Parathyroid adenoma (tissue), 2 donors: ENCODE results near the gene HKDC1.

Experiments
- H2AFZ ChIP-seq: fragments of 300-600 bp; sonication (generic); one replicate; pipeline ENCODE4 v1.7.0; 2017; ENCODE audit warnings: antibody characterized with exemption, mild to moderate bottlenecking
- H3K27ac ChIP-seq: fragments of 300-600 bp; sonication (generic); one replicate; pipeline ENCODE4 v1.7.0; 2017
- H3K27me3 ChIP-seq: fragments of 300-600 bp; sonication (generic); one replicate; pipeline ENCODE4 v1.7.0; 2017; ENCODE audit warnings: low read length; ENCODE audit not compliant: control insufficient read depth, insufficient read depth
- H3K36me3 ChIP-seq: fragments of 300-600 bp; sonication (generic); one replicate; pipeline ENCODE4 v1.7.0; 2017; ENCODE audit warnings: low read length; ENCODE audit not compliant: control insufficient read depth, insufficient read depth
- H3K4me1 ChIP-seq: fragments of 300-600 bp; sonication (generic); one replicate; pipeline ENCODE4 v1.7.0; 2017; ENCODE audit warnings: control low read depth
- H3K4me2 ChIP-seq: fragments of 300-600 bp; sonication (generic); one replicate; pipeline ENCODE4 v1.7.0; 2017; ENCODE audit warnings: low read length
- H3K4me3 ChIP-seq: fragments of 300-600 bp; sonication (generic); one replicate; pipeline ENCODE4 v1.7.0; 2017; ENCODE audit warnings: low read depth, low read length
- H3K79me2 ChIP-seq: fragments of 300-600 bp; sonication (generic); one replicate; pipeline ENCODE4 v1.7.0; 2017; ENCODE audit warnings: control low read depth
- H3K9ac ChIP-seq: fragments of 300-600 bp; sonication (generic); one replicate; pipeline ENCODE4 v1.7.0; 2017; ENCODE audit warnings: mild to moderate bottlenecking
- H3K9me3 ChIP-seq: fragments of 300-600 bp; sonication (generic); one replicate; pipeline ENCODE4 v1.7.0; 2017; ENCODE audit warnings: low read length; ENCODE audit not compliant: control insufficient read depth
- CTCF ChIP-seq: fragments of 300-600 bp; sonication (generic); IDR thresholded peaks from one replicate; pipeline ENCODE4 v1.7.0; 2017; ENCODE audit warnings: antibody characterized with exemption, mild to moderate bottlenecking
- donor health status: primary hyperparathyroidism.

The HKDC1 gene

GRCh38 chr10:69265521-69265920 is 45.4 kb downstream of the HKDC1 start:
- Histone ChIP-seq H3K79me2 (no peaks in the 10 kb centered on the region), H3K27me3 (no peaks in the 10 kb centered on the region), H3K36me3 (no peaks in the 10 kb centered on the region), H3K27ac (no peak overlapping the region), H2AFZ (no peak overlapping the region), H3K9ac (no peak overlapping the region), H3K4me1 (no peaks in the 10 kb centered on the region), H3K9me3 (no peaks in the 10 kb centered on the region), H3K4me2 (no peak overlapping the region), H3K4me3 (no peak overlapping the region)
- TF ChIP-seq CTCF: no peak

- Histone ChIP-seq H3K9ac (no peak overlapping the region), H2AFZ (no peak overlapping the region), H3K9me3 (no peaks in the 10 kb centered on the region), H3K27ac (no peak overlapping the region), H3K27me3 (no peaks in the 10 kb centered on the region), H3K36me3 (no peaks in the 10 kb centered on the region), H3K4me3 (no peak overlapping the region), H3K4me1 (no peaks in the 10 kb centered on the region), H3K79me2 (no peaks in the 10 kb centered on the region), H3K4me2 (no peak overlapping the region)
- no peak for TF ChIP-seq CTCF
Observed at GRCh38 chr10:69268761-69269416, 48.8 kb downstream of the HKDC1 start.

- H3K36me3 ChIP-seq: no peaks in the 10 kb centered on the region
- H3K79me2 ChIP-seq: no peaks in the 10 kb centered on the region
- H3K27me3 ChIP-seq: no peaks in the 10 kb centered on the region
- no peak overlapping the region for H3K27ac ChIP-seq
- H3K4me3 ChIP-seq: no peak overlapping the region
- no peaks in the 10 kb centered on the region for H3K4me1 ChIP-seq
- no peak for TF ChIP-seq CTCF
- no peak overlapping the region for H2AFZ ChIP-seq
- H3K9ac ChIP-seq: no peak overlapping the region
- H3K4me2 ChIP-seq: no peak overlapping the region
- no peaks in the 10 kb centered on the region for H3K9me3 ChIP-seq
Observed at GRCh38 chr10:69269761-69270160, 49.6 kb downstream of the HKDC1 start.

DNA sequence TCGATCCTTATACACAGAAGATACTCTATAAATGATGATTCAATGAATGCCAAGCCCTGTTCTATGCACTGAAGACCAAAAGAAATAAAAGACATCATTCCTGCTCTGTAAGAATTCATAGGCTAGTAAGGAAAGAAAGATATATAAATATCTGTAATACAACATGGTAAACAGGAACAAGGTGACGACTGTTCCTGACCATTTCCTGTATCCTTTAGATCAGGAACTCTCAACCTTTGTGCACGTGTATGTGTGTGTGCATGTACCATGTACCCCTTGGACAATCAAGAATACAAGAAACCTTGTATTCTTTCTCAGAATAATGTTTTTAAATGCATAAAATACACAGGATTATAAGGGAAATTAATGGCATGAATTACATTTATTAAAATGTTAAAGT is 50.9 kb downstream of the HKDC1 start:
- H3K79me2 ChIP-seq: no peaks in the 10 kb centered on the region
- no peaks in the 10 kb centered on the region for H3K9me3 ChIP-seq
- no peak overlapping the region for H3K4me2 ChIP-seq
- no peak overlapping the region for H3K4me3 ChIP-seq
- no peak overlapping the region for H2AFZ ChIP-seq
- H3K9ac ChIP-seq: no peak overlapping the region
- H3K36me3 ChIP-seq: no peaks in the 10 kb centered on the region
- TF ChIP-seq CTCF: no peak
- no peak overlapping the region for H3K27ac ChIP-seq
- H3K27me3 ChIP-seq: no peaks in the 10 kb centered on the region
- no peaks in the 10 kb centered on the region for H3K4me1 ChIP-seq

DNA sequence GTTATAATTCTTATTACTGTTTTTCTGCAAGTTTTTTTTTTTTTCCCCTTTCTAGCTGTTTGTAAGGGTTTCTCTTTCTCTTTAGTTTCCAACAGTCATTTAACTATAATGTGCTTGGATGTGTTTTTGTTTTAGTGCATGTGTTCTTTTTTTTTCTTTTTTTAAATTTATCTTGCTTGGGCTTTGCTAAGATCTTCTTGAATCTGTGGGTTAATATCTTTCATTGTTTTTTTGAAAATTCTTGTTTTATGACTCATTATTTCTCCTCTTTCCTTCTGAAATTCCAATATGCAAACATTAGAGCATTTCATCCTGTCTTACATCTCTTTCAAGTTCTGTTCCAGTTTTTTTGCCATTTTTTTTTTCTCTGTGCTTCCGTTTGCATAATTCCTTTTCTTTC is 52.5 kb downstream of the HKDC1 start:
- no peaks in the 10 kb centered on the region for H3K36me3 ChIP-seq
- H3K9me3 ChIP-seq: no peaks in the 10 kb centered on the region
- TF ChIP-seq CTCF: no peak
- H3K4me3 ChIP-seq: no peak overlapping the region
- no peak overlapping the region for H3K4me2 ChIP-seq
- H3K9ac ChIP-seq: no peak overlapping the region
- no peaks in the 10 kb centered on the region for H3K4me1 ChIP-seq
- H3K27me3 ChIP-seq: no peaks in the 10 kb centered on the region
- no peaks in the 10 kb centered on the region for H3K79me2 ChIP-seq
- H3K27ac ChIP-seq: no peak overlapping the region
- no peak overlapping the region for H2AFZ ChIP-seq
